Smooth muscle cell (in vitro differentiated cells): ENCODE results near the gene REXO4. TPM values are rescaled to one million over a fixed set of nuclear protein-coding genes. Genes with fewer than 3 reads are reported as not detected.

Source experiments
- DNase-seq: peaks from one replicate; lab custom pipeline; 2025; ENCODE audit not compliant: unreplicated experiment; lab: John Stamatoyannopoulos, UW
- H2AFZ ChIP-seq: fragments of 200-600 bp; sonication (generic); 2 replicates; pipeline ENCODE4 v1.6.0; 2016; ENCODE audit warnings: antibody characterized with exemption, low read depth, mild to moderate bottlenecking
- H3F3A ChIP-seq: fragments of 200-600 bp; sonication (generic); 2 replicates; pipeline ENCODE4 v1.6.0; 2017; ENCODE audit warnings: antibody characterized with exemption, low read depth
- H3K27ac ChIP-seq: fragments of 200-600 bp; sonication (generic); 2 replicates; pipeline ENCODE4 v1.5.1; 2016; ENCODE audit warnings: low read depth, mild to moderate bottlenecking
- H3K27me3 ChIP-seq: fragments of 200-600 bp; sonication (generic); 2 replicates; pipeline ENCODE4 v1.6.1; 2016; ENCODE audit warnings: low read depth, mild to moderate bottlenecking
- H3K36me3 ChIP-seq: fragments of 200-600 bp; sonication (generic); 2 replicates; pipeline ENCODE4 v1.5.1; 2016; ENCODE audit warnings: low read depth
- H3K4me1 ChIP-seq: fragments of 200-600 bp; sonication (generic); 2 replicates; pipeline ENCODE4 v1.5.1; 2016; ENCODE audit warnings: low read depth
- H3K4me2 ChIP-seq: fragments of 200-600 bp; sonication (generic); 2 replicates; pipeline ENCODE4 v1.6.0; 2016; ENCODE audit warnings: mild to moderate bottlenecking
- H3K4me3 ChIP-seq: fragments of 200-600 bp; sonication (generic); 2 replicates; pipeline ENCODE4 v1.5.1; 2016; ENCODE audit warnings: mild to moderate bottlenecking
- H3K79me2 ChIP-seq: fragments of 200-600 bp; sonication (generic); 2 replicates; pipeline ENCODE4 v1.6.0; 2016; ENCODE audit warnings: low read depth, mild to moderate bottlenecking
- H3K9ac ChIP-seq: fragments of 200-600 bp; sonication (generic); 2 replicates; pipeline ENCODE4 v1.6.0; 2016; ENCODE audit warnings: low read depth
- H3K9me3 ChIP-seq: fragments of 200-600 bp; sonication (generic); replicated peaks from 2 replicates; pipeline ENCODE4 v1.5.1; 2016; ENCODE audit warnings: low read depth
- H4K20me1 ChIP-seq: fragments of 200-600 bp; sonication (generic); 2 replicates; pipeline ENCODE4 v1.6.0; 2016; ENCODE audit warnings: low read depth
- CTCF ChIP-seq: fragments of 200-600 bp; sonication (generic); IDR thresholded peaks from 2 replicates; pipeline ENCODE4 v1.5.1; 2017; ENCODE audit warnings: borderline replicate concordance, mild to moderate bottlenecking, antibody characterized with exemption; ENCODE audit not compliant: insufficient read depth, poor library complexity, severe bottlenecking
- WGBS: methylation state at CpG from one replicate; pipeline ENCODE4 v1.1.7; 2016; ENCODE audit warnings: low lambda C conversion rate; 5-methylcytosine and 5-hydroxymethylcytosine counted together
- polyA plus RNA-seq: library from polyadenylated mRNA; unstranded; fragments of >200 nt; fragmentation: Nextera tagmentation; extraction: Ambion mirVana; gene quantifications from 2 replicates; pipeline ENCODE4 v1.2.1, GENCODE V29; 2016
- total RNA-seq: library from RNA; depleted of rRNA; stranded (reverse); fragments of >200 nt; gene quantifications from 2 replicates; pipeline ENCODE4 v1.2.3, GENCODE V29; 2014

The REXO4 gene
- total and polyA plus RNA-seq, 2 experiments from 2014 or later = 11.5 to 18.5 TPM

GRCh38 chr9:133439337-133439736, 21.5 kb upstream of the REXO4 start:
- 93% methylated on average over 4 of the region's 4 CpGs for WGBS
- Histone ChIP-seq H3K27ac (no peak overlapping the region), H3K4me1 (no peaks in the 10 kb centered on the region)

GRCh38 chr9:133437753-133438531, 20.1 kb upstream of the REXO4 start:
- Histone ChIP-seq H3K9me3 (no peaks in the 10 kb centered on the region), H3F3A (no peaks in the 10 kb centered on the region), H3K27me3 (no peaks in the 10 kb centered on the region), H3K4me2 (no peak overlapping the region), H3K4me3 (no peak overlapping the region), H3K27ac (no peak overlapping the region), H3K9ac (no peak overlapping the region), H3K79me2 (no peaks in the 10 kb centered on the region), H3K36me3 (no peaks in the 10 kb centered on the region), H4K20me1 (no peaks in the 10 kb centered on the region), H2AFZ (no peak overlapping the region), H3K4me1 (no peaks in the 10 kb centered on the region)
- no peak for TF ChIP-seq CTCF
- WGBS = 91% methylated on average over 20 of the region's 20 CpGs
- no peak for DNase-seq

More at GRCh38 chr9:133439337-133439736, 21.5 kb upstream of the REXO4 start:
- Histone ChIP-seq H4K20me1 (no peaks in the 10 kb centered on the region), H3F3A (no peaks in the 10 kb centered on the region), H3K4me3 (no peak overlapping the region), H3K9ac (no peak overlapping the region), H2AFZ (no peak overlapping the region), H3K9me3 (no peaks in the 10 kb centered on the region), H3K79me2 (no peaks in the 10 kb centered on the region), H3K27me3 (no peaks in the 10 kb centered on the region), H3K4me2 (no peak overlapping the region), H3K36me3 (no peaks in the 10 kb centered on the region)
- DNase-seq = no peak
- no peak for TF ChIP-seq CTCF

- Histone ChIP-seq H3K9ac (no peak overlapping the region), H3K27ac (no peak overlapping the region), H3K79me2 (no peaks in the 10 kb centered on the region), H4K20me1 (no peaks in the 10 kb centered on the region), H3K36me3 (no peaks in the 10 kb centered on the region), H3K4me2 (no peak overlapping the region), H3K27me3 (no peaks in the 10 kb centered on the region), H3K4me1 (no peaks in the 10 kb centered on the region), H3K9me3 (no peaks in the 10 kb centered on the region), H3K4me3 (no peak overlapping the region), H2AFZ (no peak overlapping the region), H3F3A (no peaks in the 10 kb centered on the region)
- no peak for TF ChIP-seq CTCF
- WGBS = 97% methylated on average over 10 of the region's 16 CpGs
- DNase-seq = no peak
Measured at GRCh38 chr9:133436681-133437080, 18.9 kb upstream of the REXO4 start.
